Progenitor cell of endocrine pancreas (in vitro differentiated cells): Measurements from ENCODE around the gene PAQR8. TPM values are rescaled to one million over a fixed set of nuclear protein-coding genes. Genes with fewer than 3 reads are reported as not detected.

ENCODE experiments used
- DNase-seq: peaks from one replicate; pipeline ENCODE4 v3.0.0; 2021; ENCODE audit warnings: low spot score; ENCODE audit not compliant: unreplicated experiment
- H3K27ac Mint-ChIP-seq: 2 replicates; pipeline ENCODE4 v1.8.0; 2021; ENCODE audit warnings: mild to moderate bottlenecking, moderate library complexity, mixed read lengths
- H3K27me3 Mint-ChIP-seq: 2 replicates; pipeline ENCODE4 v1.8.0; 2021; ENCODE audit warnings: mixed read lengths
- H3K36me3 Mint-ChIP-seq: 2 replicates; pipeline ENCODE4 v1.8.0; 2022; ENCODE audit warnings: mixed read lengths; ENCODE audit not compliant: insufficient read depth
- H3K4me1 Mint-ChIP-seq: 2 replicates; pipeline ENCODE4 v1.8.0; 2021; ENCODE audit warnings: low read depth, mixed read lengths
- H3K4me3 Mint-ChIP-seq: 2 replicates; pipeline ENCODE4 v1.8.0; 2021; ENCODE audit warnings: low read depth, mild to moderate bottlenecking, moderate library complexity, mixed read lengths
- H3K9me3 Mint-ChIP-seq: 2 replicates; pipeline ENCODE4 v1.8.0; 2021; ENCODE audit warnings: low read depth, mixed read lengths
- long read RNA-seq: library from polyadenylated mRNA; unstranded; transcript quantifications from one replicate; pipeline ENCODE4 v2.0.0, GENCODE V29; 2020
- total RNA-seq: library from RNA; stranded (reverse); gene quantifications from 2 replicates; pipeline ENCODE4 v1.2.1, GENCODE V29; 2021
- TF ChIP-seq, protein P1 (sequence below): fragments of 200-600 bp; sonication (generic); IDR thresholded peaks from one replicate; pipeline ENCODE4 v1.5.0; 2021; ENCODE audit warnings: antibody characterized with exemption, mild to moderate bottlenecking; ENCODE audit not compliant: unreplicated experiment

Gene PAQR8, protein sequence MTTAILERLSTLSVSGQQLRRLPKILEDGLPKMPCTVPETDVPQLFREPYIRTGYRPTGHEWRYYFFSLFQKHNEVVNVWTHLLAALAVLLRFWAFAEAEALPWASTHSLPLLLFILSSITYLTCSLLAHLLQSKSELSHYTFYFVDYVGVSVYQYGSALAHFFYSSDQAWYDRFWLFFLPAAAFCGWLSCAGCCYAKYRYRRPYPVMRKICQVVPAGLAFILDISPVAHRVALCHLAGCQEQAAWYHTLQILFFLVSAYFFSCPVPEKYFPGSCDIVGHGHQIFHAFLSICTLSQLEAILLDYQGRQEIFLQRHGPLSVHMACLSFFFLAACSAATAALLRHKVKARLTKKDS
- 13.9 and 15.2 TPM in 2 replicates for total RNA-seq
- long read RNA-seq, full-length matches to known transcripts, result 1 of 1 reads
- long read RNA-seq, partial matches to known transcripts, result 0 of 1 reads
- long read RNA-seq, other reads (novel, unspliced or antisense), result 0 of 1 reads

DNA sequence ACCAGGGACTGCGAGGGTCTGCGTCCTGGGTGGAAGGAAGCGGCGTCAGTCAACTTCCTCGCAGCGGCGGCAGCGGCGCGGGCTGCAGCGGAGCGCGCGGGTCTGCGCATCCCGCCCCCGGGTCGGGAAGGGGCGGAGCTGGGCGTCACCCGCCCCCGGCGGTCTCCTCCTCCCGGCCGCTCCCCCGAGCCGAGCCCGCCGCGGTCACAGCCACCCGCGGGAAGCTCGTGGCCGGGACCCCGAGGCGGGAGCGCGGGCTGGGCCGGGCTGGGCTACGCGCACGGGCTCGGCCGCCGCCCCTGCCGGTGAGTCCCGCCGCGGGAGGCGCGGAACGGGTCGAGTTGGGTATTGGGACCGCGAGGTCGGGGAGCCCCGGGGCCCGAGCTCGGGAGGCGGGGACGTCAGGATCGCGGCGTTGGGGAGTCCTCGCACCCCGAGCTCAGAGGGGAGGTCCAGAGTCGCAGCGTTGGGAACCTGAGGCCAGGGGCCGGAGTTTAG is at the start of gene PAQR8:
PAQR8 (plus strand) TSS at position 207 of the 498 bp plus-strand sequence. CDS start 41,063 bp downstream, outside the sequence.
- Mint-ChIP-seq H3K27me3 (peaks cover 20% of the 10 kb centered on the region), H3K27ac (peak within 1 kb of the TSS; percentile 80), H3K36me3 (peaks cover 1% of the 10 kb centered on the region), H3K4me3 (peak within 1 kb of the TSS; percentile 91), H3K9me3 (no peaks in the 10 kb centered on the region), H3K4me1 (peaks cover 11% of the 10 kb centered on the region)
- TF ChIP-seq, protein P1, sequence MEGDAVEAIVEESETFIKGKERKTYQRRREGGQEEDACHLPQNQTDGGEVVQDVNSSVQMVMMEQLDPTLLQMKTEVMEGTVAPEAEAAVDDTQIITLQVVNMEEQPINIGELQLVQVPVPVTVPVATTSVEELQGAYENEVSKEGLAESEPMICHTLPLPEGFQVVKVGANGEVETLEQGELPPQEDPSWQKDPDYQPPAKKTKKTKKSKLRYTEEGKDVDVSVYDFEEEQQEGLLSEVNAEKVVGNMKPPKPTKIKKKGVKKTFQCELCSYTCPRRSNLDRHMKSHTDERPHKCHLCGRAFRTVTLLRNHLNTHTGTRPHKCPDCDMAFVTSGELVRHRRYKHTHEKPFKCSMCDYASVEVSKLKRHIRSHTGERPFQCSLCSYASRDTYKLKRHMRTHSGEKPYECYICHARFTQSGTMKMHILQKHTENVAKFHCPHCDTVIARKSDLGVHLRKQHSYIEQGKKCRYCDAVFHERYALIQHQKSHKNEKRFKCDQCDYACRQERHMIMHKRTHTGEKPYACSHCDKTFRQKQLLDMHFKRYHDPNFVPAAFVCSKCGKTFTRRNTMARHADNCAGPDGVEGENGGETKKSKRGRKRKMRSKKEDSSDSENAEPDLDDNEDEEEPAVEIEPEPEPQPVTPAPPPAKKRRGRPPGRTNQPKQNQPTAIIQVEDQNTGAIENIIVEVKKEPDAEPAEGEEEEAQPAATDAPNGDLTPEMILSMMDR, result no peak
- peak; percentile 53 for DNase-seq

DNA sequence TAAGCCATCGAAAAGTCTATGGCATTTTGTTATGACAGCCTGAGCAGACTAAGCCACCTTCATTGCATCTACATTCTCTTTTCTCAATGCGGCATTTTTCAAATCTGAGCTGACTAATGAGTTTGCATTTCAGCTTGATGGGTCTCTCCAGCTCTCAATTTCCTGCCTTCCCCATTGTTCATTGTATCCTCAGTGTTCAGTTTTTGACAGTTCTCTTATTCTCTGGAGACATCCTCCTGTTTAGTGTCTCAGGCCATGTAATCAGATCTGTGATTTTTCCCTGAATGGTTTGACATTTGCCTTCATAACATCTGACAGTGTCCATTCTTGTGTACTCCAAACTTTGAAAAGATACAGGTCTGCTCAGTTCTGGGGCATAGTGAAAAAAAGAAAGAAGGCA is 49.5 kb upstream of the PAQR8 start:
- Mint-ChIP-seq H3K4me1 (peaks cover 12% of the 10 kb centered on the region), H3K9me3 (no peaks in the 10 kb centered on the region), H3K36me3 (no peaks in the 10 kb centered on the region), H3K27me3 (peaks cover 6% of the 10 kb centered on the region), H3K27ac (no peak overlapping the region), H3K4me3 (no peak overlapping the region)
- TF ChIP-seq, protein P1, result no peak
- DNase-seq, result no peak

DNA sequence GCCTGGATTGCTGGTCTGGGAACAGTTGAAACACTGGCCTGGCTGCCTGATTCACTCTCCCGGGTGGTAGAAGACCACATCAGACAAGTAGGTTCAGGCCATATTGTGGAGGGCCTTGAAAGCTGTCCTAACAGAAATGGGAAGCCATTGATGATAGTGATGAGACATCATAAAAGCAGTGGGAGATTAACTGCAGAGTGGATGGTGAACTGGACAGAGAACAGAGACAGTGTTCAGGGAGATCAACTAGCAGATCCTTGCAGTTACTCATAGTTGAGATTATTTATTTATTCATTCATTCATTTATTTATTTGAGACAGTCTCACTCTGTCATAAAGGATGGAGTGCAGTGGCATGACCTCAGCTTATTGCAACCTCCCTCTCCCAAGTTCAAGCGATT is 47.2 kb upstream of the PAQR8 start:
- Mint-ChIP-seq H3K36me3 (no peaks in the 10 kb centered on the region), H3K9me3 (no peaks in the 10 kb centered on the region), H3K4me3 (no peak overlapping the region), H3K27ac (no peak overlapping the region), H3K27me3 (no peaks in the 10 kb centered on the region), H3K4me1 (peaks cover 9% of the 10 kb centered on the region)
- DNase-seq, result no peak
- TF ChIP-seq, protein P1, result no peak

DNA sequence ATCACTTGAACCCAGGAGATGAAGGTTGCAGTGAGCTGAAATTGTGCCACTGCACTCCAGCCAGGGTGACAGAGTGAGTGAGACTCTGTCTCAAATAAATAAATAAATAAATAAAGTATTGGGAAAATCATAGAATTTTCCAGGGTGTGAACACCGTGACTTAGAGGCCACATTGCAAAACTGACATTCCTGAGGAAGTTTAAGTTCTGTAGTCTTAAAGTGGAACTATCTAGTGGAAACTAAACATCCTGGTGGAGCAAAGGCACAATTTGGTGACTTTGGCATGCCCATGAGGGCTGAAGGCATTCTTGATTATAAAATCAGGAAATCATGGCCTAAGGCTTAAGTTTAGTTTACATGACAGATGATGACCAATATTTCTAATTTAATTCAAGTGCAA is 44.7 kb upstream of the PAQR8 start:
- Mint-ChIP-seq H3K4me3 (no peak overlapping the region), H3K36me3 (no peaks in the 10 kb centered on the region), H3K27me3 (no peaks in the 10 kb centered on the region), H3K27ac (no peak overlapping the region), H3K4me1 (peaks cover 6% of the 10 kb centered on the region), H3K9me3 (no peaks in the 10 kb centered on the region)
- no peak for DNase-seq
- TF ChIP-seq, protein P1, result no peak

DNA sequence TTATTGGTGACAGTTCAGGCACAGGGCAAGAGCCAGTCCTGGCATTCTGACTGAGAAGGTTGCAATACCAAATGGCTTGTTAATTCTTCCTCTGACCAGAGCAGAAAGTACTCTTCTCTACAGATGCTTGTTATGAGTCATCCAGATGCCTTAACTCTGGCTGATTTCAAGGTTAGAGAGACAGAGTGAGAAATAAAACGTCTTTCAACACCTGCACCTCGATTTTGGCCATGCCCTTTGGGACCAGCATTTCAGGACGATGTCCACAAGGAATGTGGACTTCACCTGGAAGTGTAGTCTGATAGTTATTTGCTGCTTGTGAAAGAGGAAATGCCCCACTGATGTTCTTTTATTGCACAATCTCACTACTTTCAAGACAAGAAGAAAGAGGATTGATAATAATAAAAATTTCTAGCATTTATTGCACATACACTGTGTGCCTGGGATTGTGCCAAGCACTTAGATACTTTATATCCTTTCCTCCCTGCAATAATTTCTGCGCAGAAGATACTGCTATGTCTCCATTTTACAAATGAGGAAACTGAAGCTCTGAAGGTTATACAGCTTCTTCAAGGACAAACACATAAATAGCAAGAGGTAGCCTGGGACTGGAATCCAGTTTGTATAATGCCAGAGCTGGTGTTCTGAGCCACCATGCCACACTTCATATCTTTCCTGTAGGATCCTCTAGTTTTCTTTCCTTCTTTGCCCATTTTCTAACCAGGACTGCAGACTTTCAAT is 43.9 kb upstream of the PAQR8 start:
- TF ChIP-seq, protein P1, result no peak
- Mint-ChIP-seq H3K27me3 (no peaks in the 10 kb centered on the region), H3K4me1 (peaks cover under 1% of the 10 kb centered on the region), H3K27ac (no peak overlapping the region), H3K36me3 (no peaks in the 10 kb centered on the region), H3K9me3 (no peaks in the 10 kb centered on the region), H3K4me3 (no peak overlapping the region)
- no peak for DNase-seq
